Activated CD8-positive, alpha-beta memory T cell treated with anti-CD3 and anti-CD28 coated beads, Interleukin-2, amount 50 U/mL, for 1 hour (primary cell): ENCODE results near the gene NOTCH2.
"Not testable (repeated sequence)": the region's sequence is repeated elsewhere in the genome, so short reads cannot be mapped to it uniquely, and the experiment has no call there.

Source experiments
- DNase-seq: peaks from one replicate; pipeline ENCODE4 v3.0.0-alpha.2; 2020; ENCODE audit errors: extremely low read depth

Gene NOTCH2

GRCh38 chr1:120068683-120069066 is 787 bp downstream of the NOTCH2 start:
- DNase-seq = not testable (repeated sequence)

- DNase-seq = not testable (repeated sequence)
Observed at GRCh38 chr1:120048208-120048607, 21.3 kb downstream of the NOTCH2 start.

- DNase-seq = not testable (repeated sequence)
Observed at GRCh38 chr1:120041771-120042170, 27.7 kb downstream of the NOTCH2 start.

- not testable (repeated sequence) for DNase-seq
Observed at GRCh38 chr1:120032253-120032652, 37.2 kb downstream of the NOTCH2 start.

GRCh38 chr1:120023791-120024190 is 45.7 kb downstream of the NOTCH2 start:
- not testable (repeated sequence) for DNase-seq

GRCh38 chr1:120014978-120015377 is 54.5 kb downstream of the NOTCH2 start:
- DNase-seq = not testable (repeated sequence)

- DNase-seq = not testable (repeated sequence)
Observed at GRCh38 chr1:120008320-120008719, 61.1 kb downstream of the NOTCH2 start.

GRCh38 chr1:120007850-120008249 is 61.6 kb downstream of the NOTCH2 start:
- not testable (repeated sequence) for DNase-seq

GRCh38 chr1:120001035-120001434 is 68.4 kb downstream of the NOTCH2 start:
- DNase-seq = not testable (repeated sequence)

GRCh38 chr1:119996731-119997312 is 72.6 kb downstream of the NOTCH2 start:
- not testable (repeated sequence) for DNase-seq

GRCh38 chr1:119995975-119996374 is 73.5 kb downstream of the NOTCH2 start:
- not testable (repeated sequence) for DNase-seq

GRCh38 chr1:119988306-119989062 is 81.0 kb downstream of the NOTCH2 start:
- no peak for DNase-seq

- no peak for DNase-seq
Observed at GRCh38 chr1:119987686-119988085, 81.8 kb downstream of the NOTCH2 start.

GRCh38 chr1:119987112-119987511 is 82.3 kb downstream of the NOTCH2 start:
- no peak for DNase-seq

- DNase-seq = no peak
Observed at GRCh38 chr1:119986007-119986497, 83.4 kb downstream of the NOTCH2 start.

GRCh38 chr1:119984771-119985170 is 84.7 kb downstream of the NOTCH2 start:
- no peak for DNase-seq

GRCh38 chr1:119981986-119982815 is 87.3 kb downstream of the NOTCH2 start:
- no peak for DNase-seq

- no peak for DNase-seq
Observed at GRCh38 chr1:119981496-119981895, 88.0 kb downstream of the NOTCH2 start.

- no peak for DNase-seq
Observed at GRCh38 chr1:119978018-119978505, 91.4 kb downstream of the NOTCH2 start.

- DNase-seq = not testable (repeated sequence)
Observed at GRCh38 chr1:119977113-119977736, 92.2 kb downstream of the NOTCH2 start.

GRCh38 chr1:119975582-119976254 is 93.7 kb downstream of the NOTCH2 start:
- not testable (repeated sequence) for DNase-seq
